Measurements from ENCODE around the gene SSBP2.

DNA sequence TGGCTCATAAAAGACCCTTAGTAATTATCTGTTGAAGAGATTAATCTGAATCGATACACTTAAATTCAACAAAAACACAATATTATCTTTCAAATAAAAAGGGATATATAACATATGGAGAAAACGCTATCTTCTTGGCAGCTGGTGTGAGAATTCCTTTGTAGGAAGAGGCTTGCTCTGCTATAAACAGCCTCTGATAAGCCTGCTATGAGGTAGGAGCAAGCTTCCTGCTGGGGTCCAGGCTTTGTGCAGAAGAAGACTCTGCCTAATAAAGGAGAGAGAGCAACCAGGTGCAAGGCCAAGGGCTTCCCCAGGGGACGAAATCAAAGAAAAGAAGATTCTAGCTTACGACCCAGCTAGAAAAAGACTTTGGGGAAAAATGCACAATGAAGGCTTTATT is 43.3 kb upstream of the SSBP2 start:
- no peak for TF ChIP-seq TAF1 (IDR thresholded peaks at IDR 0.05; ENCODE audit: borderline replicate concordance, insufficient read depth, low read length)
- TF ChIP-seq SIN3A (IDR thresholded peaks at IDR 0.05; ENCODE audit: borderline replicate concordance, insufficient read depth, low read length), result no peak

Measured in PFSK-1 (cell line).